ENCODE results near the gene FANCM.

Gene FANCM

GRCh38 chr14:45210159-45210558, 74.4 kb downstream of the FANCM start:
- TF ChIP-seq EP300 (IDR thresholded peaks at IDR 0.05; ENCODE audit: borderline replicate concordance) = no peak
- TF ChIP-seq FOXM1 (IDR thresholded peaks at IDR 0.05; ENCODE audit: borderline replicate concordance, low read depth) = no peak
- no peak for TF ChIP-seq YY1 (IDR thresholded peaks at IDR 0.05; ENCODE audit: low read depth)
- TF ChIP-seq USF1 (IDR thresholded peaks at IDR 0.05) = no peak
- TF ChIP-seq, protein P1, sequence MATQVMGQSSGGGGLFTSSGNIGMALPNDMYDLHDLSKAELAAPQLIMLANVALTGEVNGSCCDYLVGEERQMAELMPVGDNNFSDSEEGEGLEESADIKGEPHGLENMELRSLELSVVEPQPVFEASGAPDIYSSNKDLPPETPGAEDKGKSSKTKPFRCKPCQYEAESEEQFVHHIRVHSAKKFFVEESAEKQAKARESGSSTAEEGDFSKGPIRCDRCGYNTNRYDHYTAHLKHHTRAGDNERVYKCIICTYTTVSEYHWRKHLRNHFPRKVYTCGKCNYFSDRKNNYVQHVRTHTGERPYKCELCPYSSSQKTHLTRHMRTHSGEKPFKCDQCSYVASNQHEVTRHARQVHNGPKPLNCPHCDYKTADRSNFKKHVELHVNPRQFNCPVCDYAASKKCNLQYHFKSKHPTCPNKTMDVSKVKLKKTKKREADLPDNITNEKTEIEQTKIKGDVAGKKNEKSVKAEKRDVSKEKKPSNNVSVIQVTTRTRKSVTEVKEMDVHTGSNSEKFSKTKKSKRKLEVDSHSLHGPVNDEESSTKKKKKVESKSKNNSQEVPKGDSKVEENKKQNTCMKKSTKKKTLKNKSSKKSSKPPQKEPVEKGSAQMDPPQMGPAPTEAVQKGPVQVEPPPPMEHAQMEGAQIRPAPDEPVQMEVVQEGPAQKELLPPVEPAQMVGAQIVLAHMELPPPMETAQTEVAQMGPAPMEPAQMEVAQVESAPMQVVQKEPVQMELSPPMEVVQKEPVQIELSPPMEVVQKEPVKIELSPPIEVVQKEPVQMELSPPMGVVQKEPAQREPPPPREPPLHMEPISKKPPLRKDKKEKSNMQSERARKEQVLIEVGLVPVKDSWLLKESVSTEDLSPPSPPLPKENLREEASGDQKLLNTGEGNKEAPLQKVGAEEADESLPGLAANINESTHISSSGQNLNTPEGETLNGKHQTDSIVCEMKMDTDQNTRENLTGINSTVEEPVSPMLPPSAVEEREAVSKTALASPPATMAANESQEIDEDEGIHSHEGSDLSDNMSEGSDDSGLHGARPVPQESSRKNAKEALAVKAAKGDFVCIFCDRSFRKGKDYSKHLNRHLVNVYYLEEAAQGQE (IDR thresholded peaks at IDR 0.05; ENCODE audit: low read depth) = no peak
- TF ChIP-seq MAX (IDR thresholded peaks at IDR 0.05) = no peak
- TF ChIP-seq RAD21 (IDR thresholded peaks at IDR 0.05; ENCODE audit: low read depth) = no peak
- TF ChIP-seq CREB1 (IDR thresholded peaks at IDR 0.05; ENCODE audit: low read depth) = no peak
- TF ChIP-seq ZBTB7A (IDR thresholded peaks at IDR 0.05; ENCODE audit: low read depth) = no peak
- no peak for TF ChIP-seq TEAD4 (IDR thresholded peaks at IDR 0.05)
- TF ChIP-seq EGR1 (IDR thresholded peaks at IDR 0.05) = no peak
- TF ChIP-seq TAF1 (IDR thresholded peaks at IDR 0.05; ENCODE audit: low read depth) = no peak
- no peak for TF ChIP-seq CEBPB (IDR thresholded peaks at IDR 0.05)
- TF ChIP-seq NFIC (IDR thresholded peaks at IDR 0.05) = no peak
- TF ChIP-seq TCF12 (IDR thresholded peaks at IDR 0.05; ENCODE audit: low read depth) = no peak

GRCh38 chr14:45211295-45211694, 75.6 kb downstream of the FANCM start:
- peak; percentile 55 for TF ChIP-seq TEAD4 (IDR thresholded peaks at IDR 0.05)
- no peak for TF ChIP-seq TAF1 (IDR thresholded peaks at IDR 0.05; ENCODE audit: low read depth)

DNA sequence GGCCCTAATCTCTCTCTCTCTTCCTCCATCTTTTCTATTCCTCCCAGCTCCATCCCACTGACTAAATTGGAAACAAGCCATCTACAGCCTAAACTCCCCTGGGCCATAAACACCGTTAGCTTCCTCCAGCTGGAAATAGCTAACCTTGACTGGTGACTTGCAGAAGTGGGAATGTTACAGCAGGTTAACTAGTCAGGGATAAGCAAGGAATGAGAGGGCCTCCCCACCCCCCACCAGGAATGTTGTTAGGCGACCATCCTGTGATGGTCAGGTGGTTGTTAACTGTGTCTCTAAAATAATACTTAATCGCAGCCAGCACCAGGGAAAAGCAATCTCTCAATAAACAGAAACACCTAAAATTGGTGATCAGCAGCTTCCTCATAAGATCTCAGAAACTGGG, 76.5 kb downstream of the FANCM start:
- TF ChIP-seq EP300 (IDR thresholded peaks at IDR 0.05; ENCODE audit: borderline replicate concordance) (no peak), TAF1 (IDR thresholded peaks at IDR 0.05; ENCODE audit: low read depth) (no peak), CREB1 (IDR thresholded peaks at IDR 0.05; ENCODE audit: low read depth) (no peak), USF1 (IDR thresholded peaks at IDR 0.05) (no peak), EGR1 (IDR thresholded peaks at IDR 0.05) (no peak), TEAD4 (IDR thresholded peaks at IDR 0.05) (no peak), TCF12 (IDR thresholded peaks at IDR 0.05; ENCODE audit: low read depth) (no peak), NFIC (IDR thresholded peaks at IDR 0.05) (no peak), YY1 (IDR thresholded peaks at IDR 0.05; ENCODE audit: low read depth) (no peak), CEBPB (IDR thresholded peaks at IDR 0.05) (no peak), RAD21 (IDR thresholded peaks at IDR 0.05; ENCODE audit: low read depth) (no peak), ZBTB7A (IDR thresholded peaks at IDR 0.05; ENCODE audit: low read depth) (no peak), FOXM1 (IDR thresholded peaks at IDR 0.05; ENCODE audit: borderline replicate concordance, low read depth) (no peak), MAX (IDR thresholded peaks at IDR 0.05) (no peak)
- TF ChIP-seq, protein P1 (IDR thresholded peaks at IDR 0.05; ENCODE audit: low read depth) = no peak

DNA sequence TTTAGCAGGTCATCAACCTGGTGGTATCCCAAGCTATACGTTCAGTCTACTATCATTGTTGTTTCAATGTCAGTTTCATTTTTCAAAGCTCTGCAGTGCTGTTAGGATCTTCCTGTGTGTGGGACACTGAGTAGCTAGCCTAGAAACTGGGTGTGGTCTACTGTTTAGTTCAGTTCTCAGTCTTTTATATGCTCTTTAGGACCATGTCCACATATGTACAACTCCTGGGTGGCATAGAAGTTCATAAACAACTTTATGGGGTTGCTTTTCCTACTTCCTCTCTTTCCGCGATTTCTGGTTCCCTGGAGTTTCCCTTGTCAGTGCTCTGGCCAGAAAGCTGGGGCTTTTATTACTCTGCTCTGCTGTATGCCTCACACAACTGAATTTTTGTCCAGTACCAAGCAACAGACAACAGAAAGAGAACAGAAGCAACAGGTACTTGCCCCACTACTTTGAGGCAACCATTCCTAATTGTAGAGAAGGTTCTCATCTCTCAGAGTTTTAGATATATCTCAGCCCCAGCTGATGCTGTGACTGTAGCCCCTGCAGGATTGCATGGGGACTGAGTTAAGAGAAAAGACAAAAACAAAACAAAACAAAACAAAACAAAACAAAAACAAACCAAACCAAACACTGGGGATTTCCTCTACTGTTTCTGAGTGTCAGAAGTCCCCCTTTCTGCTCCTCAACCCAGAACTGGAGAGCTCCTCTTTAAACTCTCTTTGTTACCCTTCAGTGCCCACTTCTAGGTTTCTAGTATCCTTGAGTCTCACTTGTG, 86.9 kb downstream of the FANCM start:
- TF ChIP-seq MAX (IDR thresholded peaks at IDR 0.05) = no peak
- no peak for TF ChIP-seq CEBPB (IDR thresholded peaks at IDR 0.05)
- no peak for TF ChIP-seq EGR1 (IDR thresholded peaks at IDR 0.05)
- no peak for TF ChIP-seq NFIC (IDR thresholded peaks at IDR 0.05)
- TF ChIP-seq TAF1 (IDR thresholded peaks at IDR 0.05; ENCODE audit: low read depth) = no peak
- no peak for TF ChIP-seq CREB1 (IDR thresholded peaks at IDR 0.05; ENCODE audit: low read depth)
- no peak for TF ChIP-seq RAD21 (IDR thresholded peaks at IDR 0.05; ENCODE audit: low read depth)
- no peak for TF ChIP-seq TCF12 (IDR thresholded peaks at IDR 0.05; ENCODE audit: low read depth)
- no peak for TF ChIP-seq TEAD4 (IDR thresholded peaks at IDR 0.05)
- TF ChIP-seq FOXM1 (IDR thresholded peaks at IDR 0.05; ENCODE audit: borderline replicate concordance, low read depth) = no peak
- no peak for TF ChIP-seq ZBTB7A (IDR thresholded peaks at IDR 0.05; ENCODE audit: low read depth)

- TF ChIP-seq CREB1 (IDR thresholded peaks at IDR 0.05; ENCODE audit: low read depth) (no peak), NFIC (IDR thresholded peaks at IDR 0.05) (no peak), EP300 (IDR thresholded peaks at IDR 0.05; ENCODE audit: borderline replicate concordance) (no peak), TAF1 (IDR thresholded peaks at IDR 0.05; ENCODE audit: low read depth) (no peak), FOXM1 (IDR thresholded peaks at IDR 0.05; ENCODE audit: borderline replicate concordance, low read depth) (no peak), RAD21 (IDR thresholded peaks at IDR 0.05; ENCODE audit: low read depth) (no peak), TCF12 (IDR thresholded peaks at IDR 0.05; ENCODE audit: low read depth) (no peak), CEBPB (IDR thresholded peaks at IDR 0.05) (no peak), USF1 (IDR thresholded peaks at IDR 0.05) (no peak), ZBTB7A (IDR thresholded peaks at IDR 0.05; ENCODE audit: low read depth) (no peak), YY1 (IDR thresholded peaks at IDR 0.05; ENCODE audit: low read depth) (no peak), TEAD4 (IDR thresholded peaks at IDR 0.05) (no peak), EGR1 (IDR thresholded peaks at IDR 0.05) (no peak), MAX (IDR thresholded peaks at IDR 0.05) (no peak)
- TF ChIP-seq, protein P1 (IDR thresholded peaks at IDR 0.05; ENCODE audit: low read depth) = no peak
Measured at GRCh38 chr14:45227566-45227965, 91.8 kb downstream of the FANCM start.

Measured in Ishikawa (cell line).